ENCODE data around the gene SLC29A1. TPM values are rescaled to one million over a fixed set of nuclear protein-coding genes. Genes with fewer than 3 reads are reported as not detected.

Gene SLC29A1
- total and polyA plus RNA-seq, 9 of the 15 experiments (the other 6 are each of a cell fraction or from before 2014, with no cell fraction given) = 18.9 to 170 (median 57.7) TPM

- peak; percentile 21; the same call in 1 of the 2 replicates for TF ChIP-seq ZNF175 (CRISPR knock-in tag; IDR thresholded peaks at IDR 0.05; ENCODE audit: low read depth)
- TF ChIP-seq ZNF140 (CRISPR knock-in tag; IDR thresholded peaks at IDR 0.05) = no peak
- peak; percentile 97 for TF ChIP-seq PHF8 (IDR thresholded peaks at IDR 0.05; ENCODE audit: borderline replicate concordance, low read length)
- TF ChIP-seq AFF4 (CRISPR knock-in tag; IDR thresholded peaks at IDR 0.05) = no peak
- TF ChIP-seq POLR2AphosphoS5 (IDR thresholded peaks at IDR 0.05; ENCODE audit: control insufficient read depth, insufficient read depth, low read depth, low read length) = peak; percentile 12
- TF ChIP-seq CREM (IDR thresholded peaks at IDR 0.05; ENCODE audit: low read depth) = peak; percentile 87
- TF ChIP-seq TAL1 (IDR thresholded peaks at IDR 0.05) = no peak
- TF ChIP-seq KDM4B (IDR thresholded peaks at IDR 0.05; ENCODE audit: borderline replicate concordance in 2 of 2, low read depth in 1 of 2) = peak in 1 of 2 experiments; percentile 83; a peak in 2 of 4 replicates
- no peak for TF ChIP-seq SNRNP70 (optimal IDR thresholded peaks at IDR 0.05; ENCODE audit: low read depth, low read length)
- TF ChIP-seq ZNF124 (CRISPR knock-in tag; IDR thresholded peaks at IDR 0.05) = no peak
- no peak; the same call in 1 of the 2 replicates for TF ChIP-seq PHB (CRISPR knock-in tag; IDR thresholded peaks at IDR 0.05)
- 0 out of 2 replicates have a peak, but pooled peaks have one; percentile 37 for TF ChIP-seq HIVEP1 (CRISPR knock-in tag; IDR thresholded peaks at IDR 0.05)
- no peak for TF ChIP-seq HDAC3 (IDR thresholded peaks at IDR 0.05; ENCODE audit: borderline replicate concordance, partially characterized antibody)
- TF ChIP-seq SP2 (IDR thresholded peaks at IDR 0.05; ENCODE audit: extremely low read depth, low read depth, low read length, poor library complexity, severe bottlenecking) = peak; percentile 74
- no peak for TF ChIP-seq CHD2 (IDR thresholded peaks at IDR 0.05; ENCODE audit: low read depth, low read length)
- TF ChIP-seq BCOR (IDR thresholded peaks at IDR 0.05) = peak; percentile 54; the same call in 1 of the 2 replicates
- no peak for TF ChIP-seq MTF1 (CRISPR knock-in tag; IDR thresholded peaks at IDR 0.05; ENCODE audit: borderline replicate concordance)
- TF ChIP-seq VEZF1 (CRISPR knock-in tag; IDR thresholded peaks at IDR 0.05) = peak; percentile 98
Measured at GRCh38 chr6:44257025-44257752, 33.8 kb downstream of the SLC29A1 start, which contains the start of gene SLC35B2 (continued).
